ENCODE data around the gene OR3A2. TPM values are rescaled to one million over a fixed set of nuclear protein-coding genes. Genes with fewer than 3 reads are reported as not detected.
"Not testable (repeated sequence)": the region's sequence is repeated elsewhere in the genome, so short reads cannot be mapped to it uniquely, and the experiment has no call there.

The OR3A2 gene
- total RNA-seq, 4 donors from 2014 or later = 0.67 to 0.78 (median 0.72) TPM; not detected in 1

- no peaks in the 10 kb centered on the region for H3K36me3 ChIP-seq
- ATAC-seq = no peak
- H3K27ac ChIP-seq = no peak overlapping the region
- no peaks in the 10 kb centered on the region for H3K4me1 ChIP-seq
- 81 to 90% methylated on average over 7 to 8 of the region's 8 CpGs for WGBS, 2 donors (ENCODE audit: low coverage in 1 of 2)
- no peak overlapping the region for H3K4me3 ChIP-seq
- TF ChIP-seq EP300 (IDR thresholded peaks at IDR 0.05) = no peak
- no peak for TF ChIP-seq POLR2AphosphoS5 (IDR thresholded peaks at IDR 0.05)
- no peak for TF ChIP-seq POLR2A (IDR thresholded peaks at IDR 0.05)
- H3K27me3 ChIP-seq = no peaks in the 10 kb centered on the region
- H3K9me3 ChIP-seq = no peaks in the 10 kb centered on the region
These were observed 129.5 kb downstream of the OR3A2 start for GRCh38 chr17:3256575-3256974.

DNA sequence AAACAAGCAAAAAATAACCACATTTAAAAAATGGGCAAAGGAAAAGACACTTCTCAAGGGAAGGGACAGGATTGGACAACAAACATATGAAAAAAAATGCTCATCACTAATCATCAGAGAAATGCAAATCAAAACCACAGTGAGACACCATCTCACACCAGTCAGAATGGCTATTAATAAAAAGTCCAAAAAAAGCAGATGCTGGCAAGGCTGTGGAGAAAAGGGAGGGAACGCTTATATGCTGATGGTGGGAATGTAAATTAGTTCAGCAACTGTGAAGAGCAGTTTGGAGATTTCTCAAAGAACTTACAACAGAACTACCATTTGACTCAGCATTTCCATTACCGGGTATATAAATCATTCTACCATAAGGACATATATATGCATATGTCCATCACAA, 137.1 kb downstream of the OR3A2 start:
- ATAC-seq, H3K27ac ChIP-seq, H3K9me3 ChIP-seq, H3K27me3 ChIP-seq, H3K4me3 ChIP-seq, H3K36me3 ChIP-seq, H3K4me1 ChIP-seq: not testable (repeated sequence)
- WGBS, 2 donors (ENCODE audit: low coverage in 1 of 2) = no CpG with 5 or more reads among the region's 2 CpGs

- not testable (repeated sequence) for H3K4me1 ChIP-seq, H3K36me3 ChIP-seq, H3K27me3 ChIP-seq
These were observed 141.3 kb downstream of the OR3A2 start for GRCh38 chr17:3244841-3245240.

DNA sequence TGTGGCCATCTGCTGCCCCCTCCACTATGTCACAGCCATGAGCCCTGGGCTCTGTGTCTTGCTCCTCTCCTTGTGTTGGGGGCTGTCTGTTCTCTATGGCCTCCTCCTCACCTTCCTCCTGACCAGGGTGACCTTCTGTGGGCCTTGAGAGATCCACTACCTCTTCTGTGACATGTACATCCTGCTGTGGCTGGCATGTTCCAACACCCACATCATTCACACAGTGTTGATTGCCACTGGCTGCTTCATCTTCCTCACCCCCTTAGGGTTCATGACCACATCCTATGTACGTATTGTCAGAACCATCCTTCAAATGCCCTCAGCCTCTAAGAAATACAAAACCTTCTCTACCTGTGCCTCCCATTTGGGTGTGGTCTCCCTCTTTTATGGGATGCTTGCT, 145.1 kb downstream of the OR3A2 start:
- ATAC-seq, H3K4me1 ChIP-seq, H3K27me3 ChIP-seq, H3K36me3 ChIP-seq, H3K4me3 ChIP-seq, H3K9me3 ChIP-seq, H3K27ac ChIP-seq: not testable (repeated sequence)
- 80% methylated on average over 1 of the region's 1 CpG; no CpG with 5 or more reads in 1 of the 2 donors for WGBS, 2 donors (ENCODE audit: low coverage in 1 of 2)

More at GRCh38 chr17:3244841-3245240, 141.3 kb downstream of the OR3A2 start:
- not testable (repeated sequence) for H3K4me3 ChIP-seq, H3K27ac ChIP-seq, H3K9me3 ChIP-seq, ATAC-seq
- 50 to 82% methylated on average over 1 of the region's 1 CpG for WGBS, 2 donors (ENCODE audit: low coverage in 1 of 2)

- H3K36me3 ChIP-seq, H3K4me3 ChIP-seq, H3K27ac ChIP-seq, H3K4me1 ChIP-seq, H3K27me3 ChIP-seq, ATAC-seq, H3K9me3 ChIP-seq: not testable (repeated sequence)
- 0% methylated on average over 1 of the region's 2 CpGs for whole genome bisulfite sequencing, 2 donors (ENCODE audit: low coverage in 1 of 2)
These were observed 147.4 kb downstream of the OR3A2 start for GRCh38 chr17:3238685-3239084.

GRCh38 chr17:3232300-3232699, 153.8 kb downstream of the OR3A2 start:
- not testable (repeated sequence) for ATAC-seq, H3K27ac ChIP-seq, H3K4me1 ChIP-seq, H3K36me3 ChIP-seq, H3K27me3 ChIP-seq, H3K9me3 ChIP-seq, H3K4me3 ChIP-seq
- 17 to 100% methylated on average over 1 of the region's 8 CpGs for WGBS, 2 donors (ENCODE audit: low coverage in 1 of 2)

Small RNA genes lying within 50 kb of the gene (small RNA-seq; reads per million reads assigned to genes)
- 0 reads per million in 4 donors for gene OR1AC1P

Other genes starting within 250 kb of the OR3A2 start
- gene OR1A2, start 188.8 kb downstream of the OR3A2 start, total RNA-seq = not detected
- under 1 TPM in 1 of 4 donors, not detected in 3; 0.23 TPM for gene OR1A1, start 178.6 kb downstream of the OR3A2 start, total RNA-seq
- gene OR3A1, start 87.9 kb downstream of the OR3A2 start, total RNA-seq = under 1 TPM in 1 of 4 donors, not detected in 3; 0.50 TPM
- not detected for gene OR1E1, start 12.1 kb upstream of the OR3A2 start, total RNA-seq
- gene OR3A3, start 25.1 kb upstream of the OR3A2 start, total RNA-seq = not detected
- gene OR1E2, start 47.5 kb upstream of the OR3A2 start, total RNA-seq = not detected
- 1 to 10 TPM in 1 of 4 donors, under 1 TPM in 1, not detected in 2; 0.81 to 2.2 TPM for gene SPATA22, start 85.5 kb upstream of the OR3A2 start, total RNA-seq
- 1 to 10 TPM; 1.4 to 3.4 (median 2.7) TPM for gene ASPA, start 89.7 kb upstream of the OR3A2 start, total RNA-seq
- gene TRPV3, start 171.5 kb upstream of the OR3A2 start, total RNA-seq = under 1 TPM; 0.31 to 0.82 (median 0.70) TPM
- gene TRPV1, start 223.1 kb upstream of the OR3A2 start, total RNA-seq = 1 to 10 TPM; 1.9 to 6.3 (median 4.1) TPM
- gene SHPK, start 249.9 kb upstream of the OR3A2 start, total RNA-seq = 10 to 100 TPM in 2 of 4 donors, 1 to 10 TPM in 2; 5.9 to 11.1 (median 9.8) TPM